ENCODE results near the gene HOTAIR.

The HOTAIR gene

DNA sequence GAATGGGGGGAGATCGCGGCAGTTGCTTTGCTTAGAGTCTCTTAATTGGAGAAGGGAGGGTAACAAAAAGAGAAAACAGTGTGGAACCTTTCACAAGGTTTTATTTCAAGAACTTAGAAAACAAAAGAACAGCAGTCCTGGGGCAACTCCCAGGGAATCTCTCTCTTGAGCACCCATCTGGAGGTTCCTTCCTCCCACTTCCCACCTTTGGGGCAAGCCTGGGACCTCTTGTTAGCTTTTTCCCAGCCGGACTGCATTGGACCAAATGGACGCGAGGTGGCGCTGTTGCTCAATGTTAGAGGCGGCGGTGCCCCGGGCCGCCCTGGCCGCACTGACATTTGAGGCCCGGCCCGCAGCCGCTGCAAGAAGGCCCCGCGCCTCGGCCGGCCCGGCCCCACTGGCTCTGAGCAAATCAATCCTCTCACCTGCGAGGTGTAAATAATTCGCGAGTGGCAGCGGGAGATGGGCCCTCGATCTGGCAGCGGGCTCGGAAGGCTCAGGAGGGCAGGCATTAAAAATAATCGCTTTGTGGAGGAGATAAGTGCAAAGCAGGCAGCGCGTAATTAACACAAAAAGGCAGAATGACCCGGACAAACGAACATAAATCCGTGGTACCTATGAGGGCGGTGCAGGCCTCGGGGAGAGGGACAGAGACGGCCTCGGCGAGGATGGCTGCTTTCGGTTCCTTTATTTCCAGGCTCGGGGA is 31.3 kb upstream of the HOTAIR start:
- Mint-ChIP-seq H3K36me3 (ENCODE audit: low read depth) (no peaks in the 10 kb centered on the region), H3K27ac (no peak overlapping the region), H3K4me3 (peak overlapping the region; percentile 85), H3K9me3 (no peaks in the 10 kb centered on the region), H3K4me1 (ENCODE audit: low read depth) (peaks cover 13% of the 10 kb centered on the region), H3K27me3 (ENCODE audit: low read depth) (peaks cover 96% of the 10 kb centered on the region)
- peak; percentile 80 for DNase-seq (ENCODE audit: low spot score)

DNA sequence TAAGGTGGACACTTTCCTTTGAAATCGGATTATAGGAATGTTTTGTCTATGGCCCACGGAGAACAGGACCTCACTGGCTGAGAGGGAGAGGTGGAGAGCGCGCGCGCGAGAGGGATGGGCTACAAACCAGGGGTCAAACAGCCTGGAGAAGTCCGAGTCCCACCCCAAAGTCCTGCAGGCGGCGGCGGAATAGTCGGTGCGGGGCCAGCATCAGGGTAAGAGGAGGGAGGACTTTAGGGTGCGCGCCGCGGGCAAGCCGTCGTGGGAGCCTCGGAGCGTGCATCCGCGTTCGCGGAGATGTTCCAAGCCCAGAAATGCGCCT is 30.7 kb upstream of the HOTAIR start:
- H3K27ac Mint-ChIP-seq: no peak overlapping the region
- DNase-seq (ENCODE audit: low spot score): no peak
- H3K4me3 Mint-ChIP-seq: peak overlapping the region; percentile 38
- H3K4me1 Mint-ChIP-seq (ENCODE audit: low read depth): peaks cover 12% of the 10 kb centered on the region
- peaks cover 97% of the 10 kb centered on the region for H3K27me3 Mint-ChIP-seq (ENCODE audit: low read depth)
- no peaks in the 10 kb centered on the region for H3K9me3 Mint-ChIP-seq
- no peaks in the 10 kb centered on the region for H3K36me3 Mint-ChIP-seq (ENCODE audit: low read depth)

DNA sequence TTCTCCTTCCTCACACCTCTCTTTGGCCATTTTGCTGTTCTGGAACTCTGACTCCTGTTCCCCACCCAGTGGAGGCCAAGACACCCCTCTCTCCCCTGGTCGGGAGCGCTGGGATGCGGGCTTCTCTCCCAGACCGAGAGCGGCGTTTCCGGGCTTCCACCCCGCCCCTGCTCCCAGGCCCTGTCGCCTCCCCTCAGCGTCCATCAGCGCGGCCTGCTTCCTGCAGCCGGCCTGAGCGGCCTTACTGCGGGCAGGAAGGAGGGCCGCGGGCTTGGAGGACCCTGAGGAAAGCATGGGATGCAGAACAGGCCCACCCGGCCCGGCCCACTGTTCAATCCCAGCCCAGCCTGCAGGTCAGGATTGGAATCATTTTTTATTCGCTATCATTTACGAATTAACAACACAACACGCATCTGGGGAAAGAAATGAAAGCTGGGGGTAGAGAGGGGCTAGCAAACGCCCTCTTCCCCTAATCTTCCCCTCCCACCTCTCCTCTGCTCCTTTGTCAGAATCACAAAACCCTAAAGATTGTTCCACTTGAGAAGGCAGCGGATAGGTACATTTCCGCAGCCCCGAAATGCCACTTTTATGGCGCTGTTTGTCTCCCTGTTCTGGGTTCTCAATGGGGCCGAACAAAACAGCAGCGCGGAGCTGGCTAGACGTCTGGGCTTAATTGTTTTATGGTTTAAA is 30.2 kb upstream of the HOTAIR start:
- no peaks in the 10 kb centered on the region for H3K9me3 Mint-ChIP-seq
- H3K4me3 Mint-ChIP-seq: peak overlapping the region; percentile 38

DNA sequence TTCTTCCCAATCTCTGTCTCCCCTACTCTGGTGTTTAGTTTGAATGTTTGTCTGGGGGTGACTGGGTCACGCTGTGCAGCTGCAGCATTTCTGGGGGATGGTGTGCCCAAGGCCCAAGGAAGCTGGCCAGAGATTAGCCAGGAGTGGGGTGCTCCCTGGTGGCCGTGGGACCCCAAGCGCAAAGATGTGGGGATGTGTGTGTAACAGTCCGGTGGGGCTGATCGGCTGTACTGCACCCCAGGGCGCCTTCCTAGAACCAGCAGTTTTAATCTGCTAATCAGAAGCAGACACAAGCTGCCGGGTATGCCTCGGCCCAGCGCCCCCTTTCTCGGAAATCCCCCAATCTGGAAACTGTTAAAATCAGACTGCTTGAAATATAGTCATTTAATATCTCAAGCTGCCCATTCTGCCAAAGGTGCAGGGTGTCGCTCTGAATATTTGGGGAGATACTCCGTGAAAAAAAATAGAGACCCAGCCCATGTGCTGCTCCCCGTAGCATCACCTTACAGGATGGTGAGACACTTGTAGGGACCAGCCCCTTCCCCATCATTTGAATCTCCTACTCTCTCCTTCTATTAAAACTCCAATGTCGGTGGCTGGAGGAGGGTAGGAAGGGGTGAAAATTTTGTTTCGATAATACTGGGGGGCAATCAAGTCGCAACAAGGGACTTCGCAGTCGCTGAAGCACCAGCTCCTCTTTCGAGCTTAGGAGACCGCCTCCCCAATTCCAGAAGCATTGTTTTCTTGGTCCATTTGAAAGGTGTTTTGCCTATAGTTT is 29.5 kb upstream of the HOTAIR start:
- H3K36me3 Mint-ChIP-seq (ENCODE audit: low read depth): no peaks in the 10 kb centered on the region
- DNase-seq (ENCODE audit: low spot score): no peak
- H3K4me1 Mint-ChIP-seq (ENCODE audit: low read depth): peaks cover 14% of the 10 kb centered on the region
- no peak overlapping the region for H3K27ac Mint-ChIP-seq
- peaks cover 96% of the 10 kb centered on the region for H3K27me3 Mint-ChIP-seq (ENCODE audit: low read depth)
- H3K4me3 Mint-ChIP-seq: no peak overlapping the region
- H3K9me3 Mint-ChIP-seq: no peaks in the 10 kb centered on the region

More for the DNA sequence above, 30.2 kb upstream of the HOTAIR start:
- no peak for DNase-seq (ENCODE audit: low spot score)
- peaks cover 12% of the 10 kb centered on the region for H3K4me1 Mint-ChIP-seq (ENCODE audit: low read depth)
- no peak overlapping the region for H3K27ac Mint-ChIP-seq
- peaks cover 96% of the 10 kb centered on the region for H3K27me3 Mint-ChIP-seq (ENCODE audit: low read depth)
- no peaks in the 10 kb centered on the region for H3K36me3 Mint-ChIP-seq (ENCODE audit: low read depth)

DNA sequence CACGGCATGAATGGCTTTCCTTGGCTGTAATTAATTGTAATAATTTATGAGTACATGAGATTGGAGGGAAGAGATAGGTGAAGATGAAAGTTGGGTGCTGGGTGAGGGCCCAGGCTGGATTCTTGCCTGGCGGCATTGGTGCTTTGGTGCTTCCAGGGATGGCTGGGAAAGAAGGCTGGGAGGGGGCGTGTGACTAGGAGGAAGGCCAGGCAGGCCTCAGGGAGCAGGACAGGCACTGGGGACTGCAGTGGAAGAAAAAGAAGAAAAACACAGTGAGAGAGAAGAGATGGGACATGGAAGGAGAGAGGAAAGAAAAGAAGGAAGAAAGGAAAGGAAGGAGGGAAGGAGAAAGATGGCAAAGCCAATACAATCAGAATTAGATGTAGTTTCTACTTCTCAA is 28.9 kb upstream of the HOTAIR start:
- Mint-ChIP-seq H3K9me3 (no peaks in the 10 kb centered on the region), H3K27me3 (ENCODE audit: low read depth) (peaks cover 98% of the 10 kb centered on the region), H3K4me3 (no peak overlapping the region), H3K27ac (no peak overlapping the region), H3K4me1 (ENCODE audit: low read depth) (peaks cover 14% of the 10 kb centered on the region), H3K36me3 (ENCODE audit: low read depth) (no peaks in the 10 kb centered on the region)
- DNase-seq (ENCODE audit: low spot score): no peak

DNA sequence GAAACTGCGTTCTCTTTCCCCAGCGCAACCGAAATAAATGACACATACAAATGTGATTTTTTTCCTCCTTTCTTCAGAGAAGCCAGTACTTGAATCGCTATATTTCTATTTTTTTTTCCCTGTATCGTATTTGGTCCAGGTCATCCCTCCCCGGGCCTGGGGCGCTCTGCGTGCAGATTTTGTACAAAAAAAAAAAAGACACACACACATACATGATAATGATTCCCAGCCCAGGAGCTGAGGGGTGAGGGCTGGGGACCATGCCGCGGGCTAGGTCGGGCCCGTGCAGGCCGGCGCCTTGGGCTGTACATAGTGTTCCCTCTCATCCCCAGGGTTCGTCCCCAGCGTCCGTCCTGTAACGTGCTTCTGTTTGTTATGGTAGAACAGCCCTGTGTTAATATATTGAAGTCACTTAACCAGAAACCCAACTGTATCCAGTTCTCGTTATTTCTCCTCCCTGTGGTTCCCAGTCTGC is 28.2 kb upstream of the HOTAIR start:
- Mint-ChIP-seq H3K4me3 (no peak overlapping the region), H3K36me3 (ENCODE audit: low read depth) (no peaks in the 10 kb centered on the region), H3K27ac (no peak overlapping the region), H3K4me1 (ENCODE audit: low read depth) (peaks cover 14% of the 10 kb centered on the region), H3K9me3 (no peaks in the 10 kb centered on the region), H3K27me3 (ENCODE audit: low read depth) (peaks cover 98% of the 10 kb centered on the region)
- no peak for DNase-seq (ENCODE audit: low spot score)

DNA sequence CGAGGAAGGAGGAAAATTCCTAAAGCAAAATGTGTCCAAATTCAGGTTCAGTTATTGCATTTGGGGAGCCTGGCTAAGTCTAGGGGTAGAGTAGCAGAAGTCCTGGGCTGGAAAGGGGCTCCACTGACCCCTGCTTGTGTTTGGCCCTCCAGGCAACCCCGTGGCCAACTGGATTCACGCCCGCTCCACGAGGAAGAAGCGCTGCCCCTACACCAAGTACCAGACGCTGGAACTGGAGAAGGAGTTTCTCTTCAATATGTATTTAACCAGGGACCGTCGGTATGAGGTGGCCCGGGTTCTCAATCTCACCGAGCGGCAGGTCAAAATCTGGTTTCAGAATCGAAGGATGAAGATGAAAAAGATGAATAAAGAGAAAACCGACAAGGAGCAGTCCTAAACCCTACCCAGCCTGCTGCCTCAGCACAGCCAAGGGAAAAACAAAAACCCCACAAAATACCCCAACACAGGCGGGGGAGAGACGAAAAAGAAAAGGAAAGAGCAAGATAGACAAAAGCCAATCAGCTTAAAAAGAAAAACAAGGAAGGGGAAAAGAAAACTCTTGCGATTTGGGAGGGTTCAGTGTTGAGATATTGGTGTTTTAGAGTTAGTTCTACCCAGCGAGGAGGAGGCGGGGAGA is 27.6 kb upstream of the HOTAIR start:
- Mint-ChIP-seq H3K27ac (no peak overlapping the region), H3K9me3 (no peaks in the 10 kb centered on the region), H3K4me1 (ENCODE audit: low read depth) (peaks cover 17% of the 10 kb centered on the region), H3K4me3 (no peak overlapping the region), H3K27me3 (ENCODE audit: low read depth) (peaks cover 98% of the 10 kb centered on the region), H3K36me3 (ENCODE audit: low read depth) (no peaks in the 10 kb centered on the region)
- no peak for DNase-seq (ENCODE audit: low spot score)

DNA sequence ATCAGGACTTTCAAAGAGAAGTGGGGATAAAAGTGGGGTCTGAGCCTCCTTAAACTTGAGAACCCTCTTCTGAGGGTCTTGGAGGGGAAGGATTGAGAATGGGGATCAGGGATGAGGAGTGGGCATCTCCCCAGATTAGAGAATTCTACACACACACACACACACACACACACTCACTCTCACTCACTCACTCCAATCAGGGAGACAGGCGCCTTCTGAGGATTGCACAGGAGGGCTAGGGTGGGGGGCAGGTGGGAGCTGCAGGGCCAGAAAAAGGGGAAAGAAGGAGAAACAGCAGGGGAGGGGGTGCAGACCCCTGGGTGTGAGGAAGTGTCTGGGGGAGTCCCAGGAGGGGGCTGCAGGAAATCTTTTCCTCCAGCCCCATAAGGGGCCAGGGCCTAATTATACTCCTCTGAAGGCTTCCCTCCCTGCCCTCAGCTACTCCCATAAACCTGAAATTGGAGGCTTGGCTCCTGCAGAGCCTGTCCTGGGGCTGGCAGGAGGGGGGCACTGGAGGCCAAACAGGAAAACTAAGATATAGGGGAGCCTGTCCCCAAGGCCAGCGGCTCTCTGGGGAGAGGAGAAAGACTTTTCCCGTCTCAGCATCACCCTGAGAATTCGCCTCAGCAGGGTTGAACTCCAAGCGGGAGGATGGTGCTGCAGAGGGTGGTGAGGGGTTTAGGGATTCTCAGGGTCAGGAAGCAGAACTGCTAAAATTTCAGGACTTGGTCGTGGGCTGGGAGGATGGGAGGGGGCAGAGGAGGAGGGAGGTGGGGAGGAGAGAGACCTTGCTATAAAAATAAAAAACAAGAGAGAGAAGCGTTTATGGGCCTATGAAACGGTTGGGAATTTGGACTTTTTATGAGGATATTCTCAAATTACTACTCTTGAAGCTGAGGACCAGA is 26.8 kb upstream of the HOTAIR start:
- Mint-ChIP-seq H3K4me1 (ENCODE audit: low read depth) (peaks cover 17% of the 10 kb centered on the region), H3K27me3 (ENCODE audit: low read depth) (peaks cover 96% of the 10 kb centered on the region), H3K4me3 (no peak overlapping the region), H3K9me3 (no peaks in the 10 kb centered on the region), H3K36me3 (ENCODE audit: low read depth) (no peaks in the 10 kb centered on the region), H3K27ac (no peak overlapping the region)
- no peak for DNase-seq (ENCODE audit: low spot score)

DNA sequence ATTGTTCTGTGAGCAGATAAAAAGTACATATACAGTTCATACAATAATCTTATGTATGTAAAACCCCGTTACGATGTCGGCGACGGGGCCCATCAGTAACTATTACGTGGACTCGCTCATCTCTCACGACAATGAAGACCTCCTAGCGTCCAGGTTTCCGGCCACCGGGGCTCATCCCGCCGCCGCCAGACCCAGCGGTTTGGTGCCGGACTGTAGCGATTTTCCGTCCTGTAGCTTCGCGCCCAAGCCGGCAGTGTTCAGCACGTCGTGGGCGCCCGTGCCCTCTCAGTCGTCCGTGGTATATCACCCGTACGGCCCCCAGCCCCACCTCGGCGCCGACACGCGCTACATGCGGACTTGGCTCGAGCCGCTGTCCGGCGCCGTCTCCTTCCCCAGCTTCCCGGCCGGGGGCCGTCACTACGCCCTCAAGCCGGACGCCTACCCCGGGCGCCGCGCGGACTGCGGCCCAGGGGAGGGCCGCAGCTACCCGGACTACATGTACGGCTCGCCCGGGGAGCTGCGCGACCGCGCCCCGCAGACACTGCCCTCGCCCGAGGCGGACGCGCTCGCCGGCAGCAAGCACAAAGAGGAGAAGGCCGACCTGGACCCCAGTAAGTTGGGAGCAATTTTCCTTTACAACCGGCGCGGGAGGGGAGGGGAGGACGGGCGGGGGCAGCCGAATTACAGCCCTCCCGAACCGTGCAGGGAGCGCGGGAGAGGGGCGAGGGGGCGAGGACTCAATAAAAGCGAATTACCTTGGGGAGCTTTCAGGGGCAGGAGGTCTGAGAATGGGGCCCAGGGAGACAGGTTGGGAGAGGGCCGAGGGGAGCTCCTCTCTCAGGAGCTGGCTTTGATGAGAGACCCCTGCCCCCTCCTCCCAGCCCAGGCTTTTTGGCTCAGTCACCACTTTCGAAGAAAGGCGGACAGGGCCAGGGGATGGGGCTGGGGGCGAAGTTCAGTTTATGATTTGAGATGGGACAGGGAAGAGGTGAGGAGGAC is 25.7 kb upstream of the HOTAIR start, which contains the start of gene HOXC9:
HOXC9 (plus strand) TSS at position 46 of the 999 bp plus-strand sequence; CDS start at position 74, 28 bp downstream.
- Mint-ChIP-seq H3K9me3 (no peaks in the 10 kb centered on the region), H3K27ac (peak within 1 kb of the TSS; percentile 55), H3K27me3 (ENCODE audit: low read depth) (peaks cover 95% of the 10 kb centered on the region)

DNA sequence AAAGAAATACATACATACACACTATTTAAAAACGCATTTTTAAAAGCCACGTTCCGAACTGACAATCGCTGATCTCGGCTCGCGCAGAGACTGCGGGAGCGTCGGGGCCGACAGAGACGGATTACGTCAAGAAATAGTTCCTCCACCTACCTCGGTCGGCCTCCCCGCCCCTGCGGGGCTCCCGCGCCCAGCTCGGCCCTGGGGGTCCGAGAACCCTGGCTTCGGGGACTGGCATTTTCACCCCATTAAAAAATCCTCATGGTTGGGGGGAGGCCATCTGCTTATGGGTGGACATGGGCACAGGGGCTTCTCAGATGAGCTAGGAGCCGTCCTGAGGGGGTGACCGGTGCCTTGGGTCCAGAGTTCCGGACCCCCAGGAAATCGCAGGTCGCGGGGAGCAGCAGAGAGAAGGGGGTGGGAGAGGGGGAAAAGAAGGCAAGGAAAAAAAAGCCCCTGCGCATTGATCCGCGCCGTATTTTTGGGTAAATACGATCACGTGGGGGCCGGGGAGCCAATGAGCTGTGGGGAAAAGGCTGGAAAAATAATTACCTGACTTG is 24.9 kb upstream of the HOTAIR start:
- no peaks in the 10 kb centered on the region for H3K36me3 Mint-ChIP-seq (ENCODE audit: low read depth)
- no peaks in the 10 kb centered on the region for H3K9me3 Mint-ChIP-seq
- DNase-seq (ENCODE audit: low spot score): no peak
- peaks cover 11% of the 10 kb centered on the region for H3K4me1 Mint-ChIP-seq (ENCODE audit: low read depth)
- peaks cover 94% of the 10 kb centered on the region for H3K27me3 Mint-ChIP-seq (ENCODE audit: low read depth)
- H3K4me3 Mint-ChIP-seq: peak overlapping the region; percentile 9
- peak overlapping the region; percentile 55 for H3K27ac Mint-ChIP-seq

More for the DNA sequence above, 25.7 kb upstream of the HOTAIR start, which contains the start of gene HOXC9:
- no peak for DNase-seq (ENCODE audit: low spot score)
- Mint-ChIP-seq H3K4me3 (peak within 1 kb of the TSS; percentile 9), H3K4me1 (ENCODE audit: low read depth) (peaks cover 13% of the 10 kb centered on the region), H3K36me3 (ENCODE audit: low read depth) (no peaks in the 10 kb centered on the region)

DNA sequence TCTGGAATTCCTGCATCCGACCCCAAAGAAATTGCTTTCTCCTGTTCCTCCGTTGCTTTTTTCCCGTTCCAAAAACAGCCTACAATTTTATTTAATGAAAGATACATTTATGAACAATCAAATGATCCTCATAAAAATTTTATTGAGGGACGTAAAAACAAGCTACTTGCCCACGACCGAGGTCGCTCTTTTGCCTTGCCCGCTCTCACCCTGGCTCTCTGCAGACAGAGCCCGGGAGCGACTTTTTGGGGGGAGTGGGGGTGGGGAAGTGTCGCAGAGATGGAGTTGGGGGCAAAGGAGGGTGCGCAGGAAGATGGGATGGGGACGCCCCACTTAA is 24.1 kb upstream of the HOTAIR start:
- H3K4me1 Mint-ChIP-seq (ENCODE audit: low read depth): peaks cover 14% of the 10 kb centered on the region
- H3K27ac Mint-ChIP-seq: no peak overlapping the region
- no peaks in the 10 kb centered on the region for H3K9me3 Mint-ChIP-seq
- no peaks in the 10 kb centered on the region for H3K36me3 Mint-ChIP-seq (ENCODE audit: low read depth)
- H3K4me3 Mint-ChIP-seq: no peak overlapping the region
- H3K27me3 Mint-ChIP-seq (ENCODE audit: low read depth): peaks cover 92% of the 10 kb centered on the region
- no peak for DNase-seq (ENCODE audit: low spot score)
